ENCODE measurements around the gene INTU.
"Not testable (repeated sequence)": the region's sequence is repeated elsewhere in the genome, so short reads cannot be mapped to it uniquely, and the experiment has no call there.

Gene INTU

GRCh38 chr4:127643791-127644190 is 11.0 kb downstream of the INTU start:
- no peak for DNase-seq (ENCODE audit: low spot score)

DNA sequence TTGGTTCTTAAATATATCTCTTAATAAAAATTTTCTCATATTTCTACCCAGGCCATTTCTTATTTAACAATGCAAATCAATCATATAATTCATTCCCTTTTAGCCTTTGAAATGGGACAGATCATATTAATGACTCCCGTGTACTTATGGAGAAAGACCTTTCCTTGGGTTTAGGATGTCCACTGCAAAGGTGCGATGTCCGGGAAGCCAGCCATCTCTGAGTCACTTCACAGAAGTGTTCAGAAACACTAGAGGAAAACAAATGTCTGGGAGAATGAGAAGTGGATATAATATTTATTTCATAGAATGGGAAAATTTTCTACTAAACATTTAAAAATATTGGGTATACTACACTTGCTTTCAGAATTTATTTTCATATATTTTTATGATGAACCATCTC is 15.3 kb downstream of the INTU start:
- DNase-seq (ENCODE audit: low spot score), result no peak

DNA sequence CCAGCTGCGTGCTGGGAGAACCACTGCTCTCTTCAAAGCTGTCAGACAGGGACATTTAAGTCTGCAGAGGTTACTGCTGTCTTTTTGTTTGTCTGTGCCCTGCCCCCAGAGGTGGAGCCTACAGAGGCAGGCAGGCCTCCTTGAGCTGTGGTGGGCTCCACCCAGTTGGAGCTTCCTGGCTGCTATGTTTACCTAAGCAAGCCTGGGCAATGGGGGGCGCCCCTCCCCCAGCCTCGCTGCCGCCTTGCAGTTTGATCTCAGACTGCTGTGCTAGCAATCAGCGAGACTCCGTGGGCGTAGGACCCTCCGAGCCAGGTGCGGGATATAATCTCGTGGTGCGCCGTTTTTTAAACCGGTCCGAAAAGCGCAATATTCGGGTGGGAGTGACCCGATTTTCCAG is 22.8 kb downstream of the INTU start:
- not testable (repeated sequence) for DNase-seq (ENCODE audit: low spot score)

- DNase-seq (ENCODE audit: low spot score), result no peak
Observed at GRCh38 chr4:127656047-127656680, 23.4 kb downstream of the INTU start.

- DNase-seq (ENCODE audit: low spot score), result no peak
Observed at GRCh38 chr4:127660284-127660885, 27.6 kb downstream of the INTU start.

GRCh38 chr4:127667116-127667515 is 34.4 kb downstream of the INTU start:
- no peak for DNase-seq (ENCODE audit: low spot score)

- no peak for DNase-seq (ENCODE audit: low spot score)
Observed at GRCh38 chr4:127667772-127668171, 35.0 kb downstream of the INTU start.

DNA sequence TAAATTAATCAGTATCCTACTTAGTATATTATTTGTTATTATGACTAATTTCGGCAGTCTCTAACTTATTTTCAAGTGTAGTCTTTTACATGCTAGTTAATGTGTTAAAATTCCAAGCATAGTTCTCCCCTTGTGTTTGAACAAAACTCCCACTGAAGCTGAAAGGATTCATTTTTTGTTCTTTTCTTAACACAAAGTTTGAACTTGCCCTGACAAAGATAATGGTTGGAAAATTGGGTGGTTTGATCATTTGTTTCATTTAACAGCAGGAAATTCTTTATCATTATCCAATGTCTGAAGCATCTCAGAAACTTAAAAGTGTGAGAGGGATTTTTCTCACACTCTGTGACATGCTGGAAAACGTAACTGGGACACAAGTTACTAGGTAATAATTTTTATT is 36.0 kb downstream of the INTU start:
- no peak for DNase-seq (ENCODE audit: low spot score)

DNA sequence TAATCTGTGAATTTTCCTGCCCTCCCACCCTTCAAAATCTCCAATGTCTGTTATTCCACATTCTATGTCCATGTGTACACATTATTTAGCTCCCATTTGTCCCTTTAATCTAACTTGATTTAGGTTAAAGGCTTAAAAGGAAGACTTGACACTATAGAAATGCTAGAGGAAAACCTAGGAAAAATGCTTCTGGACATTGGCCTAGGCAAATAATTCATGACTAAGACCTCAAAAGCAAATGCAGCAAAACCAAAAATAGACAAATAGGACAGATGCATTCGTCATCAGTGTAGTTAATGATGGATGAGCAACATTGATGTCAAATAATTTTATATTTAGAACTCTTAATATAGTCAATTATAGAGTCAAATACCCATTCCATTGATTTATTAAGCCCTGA is 36.9 kb downstream of the INTU start:
- DNase-seq (ENCODE audit: low spot score), result no peak

DNA sequence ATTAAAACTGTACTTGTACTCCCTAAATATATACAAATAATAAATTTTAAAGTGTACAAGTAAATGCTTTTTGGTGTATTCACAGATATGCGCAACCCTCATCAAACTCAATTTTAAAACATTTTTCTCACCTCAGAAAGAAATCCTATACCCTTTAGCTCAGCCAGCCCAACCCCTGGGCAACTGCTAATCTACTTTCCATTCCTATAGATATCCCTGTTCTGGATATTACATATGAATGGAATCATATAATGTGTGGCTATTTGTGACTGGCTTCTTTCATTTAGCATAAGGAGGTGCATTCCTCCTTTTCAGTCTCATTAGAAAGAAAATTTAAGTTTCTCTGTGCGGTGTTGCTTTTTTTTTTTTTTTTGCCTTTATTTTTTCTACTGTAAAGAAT is 39.4 kb downstream of the INTU start:
- DNase-seq (ENCODE audit: low spot score), result no peak

GRCh38 chr4:127685292-127685691 is 52.5 kb downstream of the INTU start:
- no peak for DNase-seq (ENCODE audit: low spot score)

GRCh38 chr4:127686658-127687057 is 53.9 kb downstream of the INTU start:
- no peak for DNase-seq (ENCODE audit: low spot score)

- DNase-seq (ENCODE audit: low spot score), result no peak
Observed at GRCh38 chr4:127687580-127687979, 54.8 kb downstream of the INTU start.

- DNase-seq (ENCODE audit: low spot score), result no peak
Observed at GRCh38 chr4:127698789-127699200, 66.0 kb downstream of the INTU start.

DNA sequence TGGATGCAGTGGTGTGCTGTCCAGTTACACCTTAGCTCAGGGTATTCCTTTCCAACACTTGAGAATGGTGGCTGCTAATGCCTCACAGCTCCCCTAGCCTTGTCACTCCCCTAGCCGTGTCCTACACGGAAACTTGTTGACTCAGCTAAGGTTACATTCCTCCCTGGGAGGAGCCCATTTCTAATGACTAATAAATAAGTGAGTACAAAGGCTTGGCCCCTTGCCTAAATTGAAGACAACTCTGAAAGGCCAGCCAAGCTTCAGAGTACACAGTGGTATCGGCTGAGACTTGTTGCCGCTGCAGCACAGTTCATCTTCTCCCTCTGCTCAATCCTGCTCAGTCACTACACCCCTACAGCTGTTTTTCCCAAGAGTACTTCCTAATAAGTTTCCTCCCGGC is 76.2 kb downstream of the INTU start:
- DNase-seq (ENCODE audit: low spot score), result no peak

- DNase-seq (ENCODE audit: low spot score), result no peak
Observed at GRCh38 chr4:127709456-127709855, 76.7 kb downstream of the INTU start.

DNA sequence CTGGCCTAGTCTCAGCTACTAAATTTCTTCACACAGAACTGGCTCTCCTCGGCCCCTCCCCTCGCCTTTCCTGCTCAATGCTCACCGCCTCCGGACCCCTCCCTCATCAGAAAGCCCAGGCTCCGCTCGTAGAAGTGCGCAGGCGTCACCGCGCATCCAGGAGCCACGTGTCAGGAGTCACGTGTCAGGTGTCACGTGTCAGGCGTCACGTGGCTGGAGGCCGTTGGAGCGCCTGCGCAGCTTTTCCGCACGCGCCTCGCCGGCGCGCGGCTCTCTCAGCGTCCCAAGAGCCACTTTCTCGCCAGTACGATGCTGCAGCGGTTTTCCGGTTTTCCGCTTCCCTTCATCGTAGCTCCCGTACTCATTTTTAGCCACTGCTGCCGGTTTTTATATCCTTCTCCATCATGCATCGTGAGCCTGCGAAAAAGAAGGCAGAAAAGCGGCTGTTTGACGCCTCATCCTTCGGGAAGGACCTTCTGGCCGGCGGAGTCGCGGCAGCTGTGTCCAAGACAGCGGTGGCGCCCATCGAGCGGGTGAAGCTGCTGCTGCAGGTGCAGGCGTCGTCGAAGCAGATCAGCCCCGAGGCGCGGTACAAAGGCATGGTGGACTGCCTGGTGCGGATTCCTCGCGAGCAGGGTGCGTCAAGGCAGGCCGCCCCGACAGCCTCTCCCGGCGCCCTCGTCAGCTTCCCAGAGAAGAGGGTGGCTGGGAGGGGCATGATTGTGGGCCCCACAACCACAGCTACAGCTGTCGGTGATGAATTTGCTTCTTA is 97.6 kb downstream of the INTU start, which contains the start of gene SLC25A31:
TSS of gene SLC25A31 (plus strand) at position 259 of the 772 bp plus-strand sequence. CDS start at position 405, 146 bp downstream.
- DNase-seq (ENCODE audit: low spot score), result no peak

DNA sequence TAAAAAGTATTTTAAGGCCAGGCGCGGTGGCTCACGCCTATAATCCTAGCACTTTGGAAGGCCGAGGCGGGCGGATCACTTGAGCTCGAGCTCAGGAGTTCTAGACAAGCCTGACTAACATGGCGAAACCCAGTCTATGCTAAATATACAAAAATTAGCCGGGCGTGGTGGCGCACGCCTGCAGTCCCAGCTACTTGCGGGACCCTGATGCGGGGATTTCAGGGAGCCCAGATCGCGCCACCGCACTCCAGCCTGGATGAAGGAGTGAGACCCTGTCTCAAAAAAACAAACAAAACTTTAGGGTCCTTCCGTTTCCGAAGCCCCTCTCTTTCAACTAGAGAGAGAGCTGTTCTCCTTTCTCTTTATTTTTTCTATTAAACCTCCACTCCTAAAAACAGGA is 98.6 kb downstream of the INTU start:
- DNase-seq (ENCODE audit: low spot score), result no peak

- DNase-seq (ENCODE audit: low spot score), result peak; percentile 69
Observed at GRCh38 chr4:127732623-127733328, 100.0 kb downstream of the INTU start.

- no peak for DNase-seq (ENCODE audit: low spot score)
Observed at GRCh38 chr4:127734976-127735375, 102.2 kb downstream of the INTU start.

DNA sequence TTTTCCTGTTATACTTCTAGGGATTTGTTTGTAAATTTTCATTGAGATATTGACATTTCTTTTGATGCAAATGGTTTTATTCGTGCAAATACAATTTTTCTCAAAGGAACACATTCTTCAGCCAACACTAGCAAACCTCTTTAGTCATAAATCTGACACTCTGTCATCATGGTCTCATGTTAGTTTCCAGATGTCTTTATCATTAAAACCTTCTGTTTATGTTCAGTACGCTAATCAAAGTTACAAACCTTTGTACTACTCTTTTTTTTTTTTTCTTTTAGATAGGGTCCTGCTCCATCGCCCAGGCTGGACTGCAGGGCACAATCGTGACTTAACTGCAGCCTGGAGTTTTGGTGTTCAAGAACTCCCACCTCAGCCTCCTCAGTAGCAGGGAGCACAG is 104.5 kb downstream of the INTU start:
- DNase-seq (ENCODE audit: low spot score), result no peak

DNA sequence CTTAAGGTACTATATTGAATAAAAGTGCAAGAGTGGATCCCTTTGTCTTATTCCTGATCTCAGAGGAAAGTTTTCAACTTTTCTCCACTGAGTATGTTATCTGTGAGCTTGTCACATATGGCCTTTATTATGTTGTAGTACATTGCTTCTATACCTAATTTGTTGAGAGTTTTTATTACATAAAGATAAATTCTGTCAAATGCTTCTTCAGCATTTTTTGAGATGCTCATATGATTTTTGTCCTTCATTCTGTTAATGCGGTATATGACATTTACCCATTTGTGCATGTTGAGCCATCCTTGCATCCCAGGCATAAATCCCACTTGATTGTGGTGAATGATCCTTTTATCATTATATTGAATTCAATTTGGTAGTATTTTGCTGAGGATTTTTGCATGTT is 108.5 kb downstream of the INTU start:
- no peak for DNase-seq (ENCODE audit: low spot score)

DNA sequence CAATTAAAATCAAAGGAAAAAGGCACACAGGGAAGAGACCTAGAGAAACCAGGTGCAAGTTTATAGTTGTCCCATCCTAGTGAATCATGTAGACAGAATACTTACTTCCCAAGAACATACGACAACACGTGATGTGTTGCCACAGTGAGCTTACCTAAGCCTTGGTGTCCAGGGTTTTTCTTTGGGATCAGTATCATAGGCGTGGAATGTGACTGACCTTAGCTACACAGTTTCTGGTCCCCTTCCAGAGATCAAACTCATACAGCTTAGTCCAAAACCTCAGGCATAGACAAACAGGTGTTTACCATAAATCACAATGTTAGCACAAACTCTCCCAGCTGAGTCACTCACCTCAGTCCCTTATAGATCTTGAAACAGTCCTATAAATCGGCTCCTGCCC is 115.1 kb downstream of the INTU start:
- DNase-seq (ENCODE audit: low spot score), result no peak
